HepG2 (cell line): ENCODE measurements around the gene UBFD1.

Source experiments
- ATF2 ChIP-seq: sonication (generic); formaldehyde crosslinking; IDR thresholded peaks from 2 replicates; pipeline ENCODE4 v1.4.0; 2020; ENCODE audit warnings: missing genetic modification reagents
- CTCF ChIP-seq: sonication (generic); formaldehyde crosslinking; IDR thresholded peaks from 2 replicates; pipeline ENCODE4 v1.5.0; 2020; ENCODE audit warnings: mild to moderate bottlenecking, missing genetic modification reagents, moderate library complexity
- HOXA7 ChIP-seq: sonication (generic); formaldehyde crosslinking; IDR thresholded peaks from 2 replicates; pipeline ENCODE4 v1.8.1; 2022; ENCODE audit warnings: mild to moderate bottlenecking, missing genetic modification reagents, moderate library complexity
- NCOA1 ChIP-seq: sonication (generic); formaldehyde crosslinking; IDR thresholded peaks from 2 replicates; pipeline ENCODE4 v1.9.0; 2021; ENCODE audit warnings: missing genetic modification reagents
- POLR2AphosphoS5 ChIP-seq: IDR thresholded peaks from 2 replicates; pipeline ENCODE4 v1.6.1; 2012; ENCODE audit warnings: low read depth, low read length
- SP2 ChIP-seq: sonication (generic); formaldehyde crosslinking; IDR thresholded peaks from 2 replicates; pipeline ENCODE4 v1.5.1; 2020; ENCODE audit warnings: mild to moderate bottlenecking, missing genetic modification reagents
- SRSF1 ChIP-seq: fragments of 200-400 bp; formaldehyde crosslinking; optimal IDR thresholded peaks from 2 replicates; pipeline ENCODE3; 2017; ENCODE audit warnings: mild to moderate bottlenecking, low read depth, low read length, moderate library complexity
- TCF12 ChIP-seq, 2 experiments: fragments of 450-650 bp in 1 of 2; sonication (generic) in 1 of 2; formaldehyde crosslinking in 1 of 2; IDR thresholded peaks; 2 replicates each; pipeline versions ENCODE4 v1.6.1 to v1.8.0; 2017 to 2022; ENCODE audit warnings: antibody characterized with exemption in 1 of 2, mild to moderate bottlenecking in 1 of 2, missing genetic modification reagents in 1 of 2, moderate library complexity in 1 of 2
- TRIM22 ChIP-seq: fragments of 450-650 bp; IDR thresholded peaks from 2 replicates; pipeline ENCODE4 v1.6.1; 2017
- ZBTB21 ChIP-seq: sonication (generic); formaldehyde crosslinking; IDR thresholded peaks from 2 replicates; pipeline ENCODE4 v1.4.0; 2020; ENCODE audit warnings: missing genetic modification reagents
- ZFP36 ChIP-seq: fragments of 150-350 bp; IDR thresholded peaks from 2 replicates; pipeline ENCODE4 v1.6.1; 2018; ENCODE audit warnings: borderline replicate concordance, low read length, low read depth; ENCODE audit not compliant: partially characterized antibody
- ZSCAN29 ChIP-seq: sonication (generic); formaldehyde crosslinking; conservative IDR thresholded peaks from 2 replicates; pipeline ENCODE4 v1.4.0; 2020; ENCODE audit warnings: mild to moderate bottlenecking, missing genetic modification reagents
- TF ChIP-seq, protein P1 (sequence below): sonication (generic); formaldehyde crosslinking; IDR thresholded peaks from 2 replicates; pipeline ENCODE4 v1.4.0; 2020; ENCODE audit warnings: missing genetic modification reagents

DNA sequence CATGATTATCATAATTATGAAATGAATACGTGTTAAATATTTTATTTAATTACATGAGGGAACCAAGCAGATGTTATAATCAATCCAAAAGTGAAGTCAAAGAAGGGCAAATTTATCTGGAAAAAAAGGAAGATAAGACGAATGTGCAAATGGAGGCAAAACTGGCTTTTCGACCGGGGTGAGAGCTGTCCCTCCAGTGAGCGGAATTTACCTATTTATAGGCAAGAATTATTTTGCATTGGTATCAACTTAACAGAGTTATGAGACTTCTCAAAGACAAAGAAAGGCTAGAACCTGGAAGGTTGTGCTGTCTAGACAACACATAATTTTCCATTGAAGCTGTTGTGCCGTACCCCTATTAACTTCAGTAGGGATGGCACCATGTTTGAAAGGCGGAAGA is 45.8 kb upstream of the UBFD1 start:
- TF ChIP-seq ZBTB21 (CRISPR knock-in tag) (no peak), SP2 (no peak), ATF2 (CRISPR knock-in tag) (no peak), POLR2AphosphoS5 (no peak), CTCF (CRISPR knock-in tag) (no peak), NCOA1 (no peak), TRIM22 (no peak), SRSF1 (no peak), HOXA7 (CRISPR knock-in tag) (no peak), TCF12 (IDR thresholded peaks at IDR 0.05) (no peak), TCF12 (CRISPR knock-in tag; IDR thresholded peaks at IDR 0.05) (no peak), ZFP36 (no peak), ZSCAN29 (CRISPR knock-in tag) (no peak)
- TF ChIP-seq, protein P1, sequence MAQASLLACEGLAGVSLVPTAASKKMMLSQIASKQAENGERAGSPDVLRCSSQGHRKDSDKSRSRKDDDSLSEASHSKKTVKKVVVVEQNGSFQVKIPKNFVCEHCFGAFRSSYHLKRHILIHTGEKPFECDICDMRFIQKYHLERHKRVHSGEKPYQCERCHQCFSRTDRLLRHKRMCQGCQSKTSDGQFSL: no peak
